ENCODE data around the gene ARRB2. TPM values are rescaled to one million over a fixed set of nuclear protein-coding genes. Genes with fewer than 3 reads are reported as not detected.
"Not testable (repeated sequence)": the region's sequence is repeated elsewhere in the genome, so short reads cannot be mapped to it uniquely, and the experiment has no call there.

Gene ARRB2
- total RNA-seq, 1 donor from 2014 or later = 10.3 TPM

DNA sequence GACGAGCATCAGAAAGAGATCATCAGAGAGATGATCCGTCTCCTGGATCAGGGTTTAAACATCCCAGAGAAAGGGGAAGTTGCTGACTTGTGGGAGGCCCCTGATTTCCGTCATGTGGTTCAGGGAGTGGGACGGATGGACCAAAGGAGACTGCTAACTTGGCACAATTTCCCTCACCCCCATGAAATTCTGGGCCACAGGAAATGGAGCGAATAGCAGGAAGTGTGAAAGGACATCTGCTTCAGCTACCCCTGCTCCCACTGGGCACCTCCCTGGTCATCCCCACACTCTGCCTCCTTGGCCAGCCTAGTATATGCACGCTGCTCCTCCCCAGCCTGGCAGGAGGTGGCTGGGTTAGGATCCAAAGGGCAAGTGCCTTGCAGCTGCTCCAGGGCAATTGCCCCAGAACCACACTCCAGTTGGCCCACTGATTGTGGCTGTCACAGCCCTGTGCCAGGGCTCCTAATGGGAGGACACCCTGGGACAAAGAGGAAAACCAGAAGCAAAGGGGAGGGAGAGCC lies 1.3 kb downstream of the ARRB2 start:
- no peak overlapping the region for H3K4me3 ChIP-seq (ENCODE audit: insufficient read depth, low read depth, low read length)
- Mint-ChIP-seq H3K27ac (ENCODE audit: unreplicated experiment) (no peak overlapping the region), H3K36me3 (ENCODE audit: low read depth, unreplicated experiment) (peaks cover 3% of the 10 kb centered on the region), H3K27me3 (ENCODE audit: low read depth, unreplicated experiment) (peaks cover 8% of the 10 kb centered on the region), H3K4me3 (ENCODE audit: unreplicated experiment) (peak overlapping the region; percentile 83), H3K9me3 (ENCODE audit: unreplicated experiment) (no peaks in the 10 kb centered on the region), H3K4me1 (ENCODE audit: low read depth, unreplicated experiment) (peaks cover 4% of the 10 kb centered on the region)
- DNase-seq (ENCODE audit: low read depth) = no peak
- peaks cover 7% of the 10 kb centered on the region for H3K4me1 ChIP-seq (ENCODE audit: insufficient read depth, low read length)
- H3K9me3 ChIP-seq (ENCODE audit: insufficient read depth, low read depth, low read length) = no peaks in the 10 kb centered on the region
- no peaks in the 10 kb centered on the region for H3K79me2 ChIP-seq (ENCODE audit: insufficient read depth, low read length)
- no peak overlapping the region for H3K27ac ChIP-seq (ENCODE audit: low read depth, low read length)
- no peaks in the 10 kb centered on the region for H4K20me1 ChIP-seq (ENCODE audit: insufficient read depth, low read length)
- TF ChIP-seq, protein P1, sequence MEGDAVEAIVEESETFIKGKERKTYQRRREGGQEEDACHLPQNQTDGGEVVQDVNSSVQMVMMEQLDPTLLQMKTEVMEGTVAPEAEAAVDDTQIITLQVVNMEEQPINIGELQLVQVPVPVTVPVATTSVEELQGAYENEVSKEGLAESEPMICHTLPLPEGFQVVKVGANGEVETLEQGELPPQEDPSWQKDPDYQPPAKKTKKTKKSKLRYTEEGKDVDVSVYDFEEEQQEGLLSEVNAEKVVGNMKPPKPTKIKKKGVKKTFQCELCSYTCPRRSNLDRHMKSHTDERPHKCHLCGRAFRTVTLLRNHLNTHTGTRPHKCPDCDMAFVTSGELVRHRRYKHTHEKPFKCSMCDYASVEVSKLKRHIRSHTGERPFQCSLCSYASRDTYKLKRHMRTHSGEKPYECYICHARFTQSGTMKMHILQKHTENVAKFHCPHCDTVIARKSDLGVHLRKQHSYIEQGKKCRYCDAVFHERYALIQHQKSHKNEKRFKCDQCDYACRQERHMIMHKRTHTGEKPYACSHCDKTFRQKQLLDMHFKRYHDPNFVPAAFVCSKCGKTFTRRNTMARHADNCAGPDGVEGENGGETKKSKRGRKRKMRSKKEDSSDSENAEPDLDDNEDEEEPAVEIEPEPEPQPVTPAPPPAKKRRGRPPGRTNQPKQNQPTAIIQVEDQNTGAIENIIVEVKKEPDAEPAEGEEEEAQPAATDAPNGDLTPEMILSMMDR (IDR thresholded peaks at IDR 0.05; ENCODE audit: insufficient read depth, low read depth, low read length) = no peak
- no peak for TF ChIP-seq EZH2 (IDR thresholded peaks at IDR 0.05; ENCODE audit: insufficient read depth, low read length)
- peak overlapping the region; percentile 92 for H3K4me2 ChIP-seq (ENCODE audit: low read length)
- no peaks in the 10 kb centered on the region for H3K27me3 ChIP-seq (ENCODE audit: insufficient read depth, low read length)
- no peak for FAIRE-seq
- no peaks in the 10 kb centered on the region for H3K36me3 ChIP-seq (ENCODE audit: insufficient read depth, low read length)
- no peak overlapping the region for H2AFZ ChIP-seq (ENCODE audit: low read depth, low read length)
- no peak overlapping the region for H3K9ac ChIP-seq (ENCODE audit: low read length)

DNA sequence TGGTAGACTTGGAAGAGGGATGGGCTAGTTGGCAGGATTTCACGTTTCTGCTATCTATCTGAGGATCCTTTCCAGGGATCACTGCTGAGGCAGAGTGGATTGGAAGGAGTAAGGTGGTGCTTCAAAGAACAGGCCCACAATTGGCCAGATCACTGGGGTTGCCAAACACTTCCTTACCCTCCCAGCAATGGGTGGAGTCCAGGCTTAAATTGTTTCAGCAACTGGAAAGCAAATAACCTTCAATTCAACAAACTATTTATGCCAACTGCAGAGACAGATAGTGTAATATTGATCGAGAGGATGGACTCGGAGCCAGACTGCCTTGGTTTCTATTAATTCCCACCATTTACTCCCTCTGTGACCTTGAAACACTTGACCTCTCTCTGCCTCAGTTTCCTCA lies 2.1 kb downstream of the ARRB2 start:
- no peaks in the 10 kb centered on the region for H3K36me3 ChIP-seq (ENCODE audit: insufficient read depth, low read length)
- no peaks in the 10 kb centered on the region for H3K27me3 ChIP-seq (ENCODE audit: insufficient read depth, low read length)
- TF ChIP-seq, protein P1 (IDR thresholded peaks at IDR 0.05; ENCODE audit: insufficient read depth, low read depth, low read length) = no peak
- no peak for TF ChIP-seq EZH2 (IDR thresholded peaks at IDR 0.05; ENCODE audit: insufficient read depth, low read length)
- no peaks in the 10 kb centered on the region for H4K20me1 ChIP-seq (ENCODE audit: insufficient read depth, low read length)
- no peak overlapping the region for H3K4me3 Mint-ChIP-seq (ENCODE audit: unreplicated experiment)
- no peaks in the 10 kb centered on the region for H3K79me2 ChIP-seq (ENCODE audit: insufficient read depth, low read length)
- H3K27ac Mint-ChIP-seq (ENCODE audit: unreplicated experiment) = no peak overlapping the region
- no peak overlapping the region for H3K27ac ChIP-seq (ENCODE audit: low read depth, low read length)
- H3K9me3 Mint-ChIP-seq (ENCODE audit: unreplicated experiment) = no peaks in the 10 kb centered on the region
- peaks cover 8% of the 10 kb centered on the region for H3K36me3 Mint-ChIP-seq (ENCODE audit: low read depth, unreplicated experiment)
- peaks cover 7% of the 10 kb centered on the region for H3K4me1 ChIP-seq (ENCODE audit: insufficient read depth, low read length)
- H3K4me2 ChIP-seq (ENCODE audit: low read length) = no peak overlapping the region
- DNase-seq (ENCODE audit: low read depth) (no peak), FAIRE-seq (no peak)
- H3K27me3 Mint-ChIP-seq (ENCODE audit: low read depth, unreplicated experiment) = peaks cover 8% of the 10 kb centered on the region
- H3K9me3 ChIP-seq (ENCODE audit: insufficient read depth, low read depth, low read length) = no peaks in the 10 kb centered on the region
- H3K9ac ChIP-seq (ENCODE audit: low read length) = no peak overlapping the region
- no peak overlapping the region for H2AFZ ChIP-seq (ENCODE audit: low read depth, low read length)
- no peak overlapping the region for H3K4me3 ChIP-seq (ENCODE audit: insufficient read depth, low read depth, low read length)
- H3K4me1 Mint-ChIP-seq (ENCODE audit: low read depth, unreplicated experiment) = peaks cover 4% of the 10 kb centered on the region

DNA sequence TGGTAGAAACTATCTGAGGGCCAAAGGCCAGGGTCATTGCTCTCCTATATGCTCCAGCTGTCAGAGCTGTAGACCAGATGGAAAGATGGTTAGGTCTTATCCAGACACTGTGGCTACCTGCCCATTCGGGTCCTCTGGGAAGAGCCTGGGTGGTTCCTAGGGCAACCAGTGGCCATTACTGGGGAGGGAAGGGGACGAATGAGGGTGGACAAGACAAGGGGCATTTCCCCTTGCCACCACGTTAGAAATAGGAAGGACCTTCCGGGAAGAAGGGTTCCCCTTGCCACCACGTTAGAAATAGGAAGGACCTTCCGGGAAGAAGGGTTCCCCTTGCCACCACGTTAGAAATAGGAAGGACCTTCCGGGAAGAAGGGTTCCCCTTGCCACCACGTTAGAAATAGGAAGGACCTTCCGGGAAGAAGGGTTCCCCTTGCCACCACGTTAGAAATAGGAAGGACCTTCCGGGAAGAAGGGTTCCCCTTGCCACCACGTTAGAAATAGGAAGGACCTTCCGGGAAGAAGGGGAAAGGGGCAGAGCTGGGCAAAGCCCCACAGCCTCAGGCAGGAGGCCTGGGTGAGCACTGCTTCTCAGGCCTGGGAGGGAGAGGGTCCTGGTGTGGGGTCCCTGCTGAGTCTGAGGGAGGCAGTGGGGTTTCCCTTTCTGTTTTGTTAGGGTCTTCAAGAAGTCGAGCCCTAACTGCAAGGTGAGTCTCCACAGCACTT lies 4.1 kb downstream of the ARRB2 start:
- not testable (repeated sequence) for H3K36me3 ChIP-seq (ENCODE audit: insufficient read depth, low read length); H3K27me3 ChIP-seq (ENCODE audit: insufficient read depth, low read length); H3K27ac Mint-ChIP-seq (ENCODE audit: unreplicated experiment); H3K4me3 Mint-ChIP-seq (ENCODE audit: unreplicated experiment); H3K4me1 ChIP-seq (ENCODE audit: insufficient read depth, low read length); H3K9me3 Mint-ChIP-seq (ENCODE audit: unreplicated experiment); H3K27me3 Mint-ChIP-seq (ENCODE audit: low read depth, unreplicated experiment); H2AFZ ChIP-seq (ENCODE audit: low read depth, low read length); H3K27ac ChIP-seq (ENCODE audit: low read depth, low read length); H3K4me2 ChIP-seq (ENCODE audit: low read length); H4K20me1 ChIP-seq (ENCODE audit: insufficient read depth, low read length); H3K4me1 Mint-ChIP-seq (ENCODE audit: low read depth, unreplicated experiment); DNase-seq (ENCODE audit: low read depth); H3K9ac ChIP-seq (ENCODE audit: low read length); H3K9me3 ChIP-seq (ENCODE audit: insufficient read depth, low read depth, low read length); H3K4me3 ChIP-seq (ENCODE audit: insufficient read depth, low read depth, low read length); FAIRE-seq; H3K79me2 ChIP-seq (ENCODE audit: insufficient read depth, low read length)
- H3K36me3 Mint-ChIP-seq (ENCODE audit: low read depth, unreplicated experiment) = peaks cover 11% of the 10 kb centered on the region
